ENCODE measurements around the gene PFKM.

PFKM gene

DNA sequence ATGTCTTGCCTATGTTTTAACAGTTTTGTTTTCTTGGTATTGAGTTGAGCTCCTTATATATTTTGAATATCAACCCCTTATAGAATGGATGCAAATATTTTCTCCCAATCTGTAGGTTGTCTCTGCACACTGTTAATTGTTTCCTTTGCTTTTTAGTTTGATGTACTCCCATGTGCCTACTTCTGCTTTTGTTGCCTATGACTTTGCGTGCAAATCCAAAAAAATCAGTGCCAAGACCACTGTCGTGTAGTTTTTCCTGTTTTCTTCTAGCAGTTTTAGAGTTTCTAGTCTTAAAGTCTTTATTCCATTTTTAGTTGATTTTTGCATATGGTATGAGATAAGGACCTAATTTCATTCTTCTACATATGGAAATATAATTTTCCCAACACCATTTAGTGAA, 42.1 kb upstream of the PFKM start:
- no peak for DNase-seq (ENCODE audit: low read depth)
- TF ChIP-seq, protein P1, sequence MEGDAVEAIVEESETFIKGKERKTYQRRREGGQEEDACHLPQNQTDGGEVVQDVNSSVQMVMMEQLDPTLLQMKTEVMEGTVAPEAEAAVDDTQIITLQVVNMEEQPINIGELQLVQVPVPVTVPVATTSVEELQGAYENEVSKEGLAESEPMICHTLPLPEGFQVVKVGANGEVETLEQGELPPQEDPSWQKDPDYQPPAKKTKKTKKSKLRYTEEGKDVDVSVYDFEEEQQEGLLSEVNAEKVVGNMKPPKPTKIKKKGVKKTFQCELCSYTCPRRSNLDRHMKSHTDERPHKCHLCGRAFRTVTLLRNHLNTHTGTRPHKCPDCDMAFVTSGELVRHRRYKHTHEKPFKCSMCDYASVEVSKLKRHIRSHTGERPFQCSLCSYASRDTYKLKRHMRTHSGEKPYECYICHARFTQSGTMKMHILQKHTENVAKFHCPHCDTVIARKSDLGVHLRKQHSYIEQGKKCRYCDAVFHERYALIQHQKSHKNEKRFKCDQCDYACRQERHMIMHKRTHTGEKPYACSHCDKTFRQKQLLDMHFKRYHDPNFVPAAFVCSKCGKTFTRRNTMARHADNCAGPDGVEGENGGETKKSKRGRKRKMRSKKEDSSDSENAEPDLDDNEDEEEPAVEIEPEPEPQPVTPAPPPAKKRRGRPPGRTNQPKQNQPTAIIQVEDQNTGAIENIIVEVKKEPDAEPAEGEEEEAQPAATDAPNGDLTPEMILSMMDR (conservative IDR thresholded peaks at IDR 0.05; ENCODE audit: low read depth, low read length), result no peak
- H3K4me3 ChIP-seq (ENCODE audit: low read depth, low read length), result no peak overlapping the region

DNA sequence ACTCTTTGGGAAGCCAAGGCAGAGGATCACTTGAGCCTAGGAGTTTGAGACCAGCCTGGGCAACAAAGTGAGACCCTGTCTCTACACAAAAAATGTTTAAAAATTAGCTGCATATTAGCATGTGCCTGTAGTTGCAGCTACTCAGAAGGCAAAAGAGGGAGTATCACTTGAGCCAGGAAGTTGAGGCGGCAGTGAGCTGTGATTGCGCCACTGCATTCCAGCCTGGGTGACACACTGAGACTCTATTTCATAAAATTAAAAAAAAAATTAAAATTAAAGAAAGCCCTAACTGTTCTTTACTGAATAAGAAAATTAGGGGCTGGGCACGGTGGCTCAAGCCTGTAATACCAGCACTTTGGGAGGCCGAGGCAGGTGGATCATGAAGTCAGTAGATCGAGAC, 40.3 kb upstream of the PFKM start:
- H3K4me3 ChIP-seq (ENCODE audit: low read depth, low read length), result no peak overlapping the region
- DNase-seq (ENCODE audit: low read depth), result peak; percentile 74
- TF ChIP-seq, protein P1 (conservative IDR thresholded peaks at IDR 0.05; ENCODE audit: low read depth, low read length), result no peak

DNA sequence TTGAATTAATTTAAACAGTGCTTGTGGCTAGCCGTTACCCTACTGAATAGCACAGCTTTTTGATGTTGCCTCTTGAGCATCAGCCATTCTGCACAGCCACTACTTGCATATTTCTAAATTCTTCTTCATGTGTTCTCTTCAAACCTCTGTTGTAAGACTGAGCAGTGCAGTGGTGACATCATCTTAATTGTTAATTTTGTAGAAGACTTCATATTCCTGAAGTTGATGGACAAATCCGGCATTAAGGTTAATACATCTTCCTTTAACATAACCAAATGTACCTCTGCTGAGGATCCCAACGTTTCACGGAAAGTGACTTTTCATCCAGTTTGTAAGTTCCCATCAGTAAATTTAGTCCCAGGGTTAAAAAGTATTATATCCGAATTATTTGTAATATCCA, 38.9 kb upstream of the PFKM start:
- TF ChIP-seq, protein P1 (conservative IDR thresholded peaks at IDR 0.05; ENCODE audit: low read depth, low read length), result no peak
- no peak overlapping the region for H3K4me3 ChIP-seq (ENCODE audit: low read depth, low read length)
- no peak for DNase-seq (ENCODE audit: low read depth)

DNA sequence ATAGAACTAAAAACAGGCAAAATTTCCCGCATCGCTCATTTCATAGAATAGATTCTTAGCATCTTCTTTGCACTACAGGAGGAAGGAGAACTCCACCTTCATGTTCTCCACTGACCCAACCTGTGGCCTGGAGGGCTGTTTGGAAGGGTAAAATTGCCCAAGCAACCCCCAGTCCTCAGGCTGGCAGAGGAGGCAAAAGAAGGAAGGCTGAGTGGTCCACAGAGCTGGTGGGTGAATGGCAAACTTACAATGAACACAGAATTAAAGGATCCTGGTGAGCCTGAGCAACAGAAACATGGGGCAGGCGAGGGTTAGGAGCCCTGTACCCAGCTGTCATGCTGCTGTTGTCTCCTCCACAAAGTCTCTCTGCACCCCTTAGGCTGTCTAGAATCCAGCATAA, 38.3 kb upstream of the PFKM start:
- no peak overlapping the region for H3K4me3 ChIP-seq (ENCODE audit: low read depth, low read length)
- no peak for DNase-seq (ENCODE audit: low read depth)
- TF ChIP-seq, protein P1 (conservative IDR thresholded peaks at IDR 0.05; ENCODE audit: low read depth, low read length), result no peak

DNA sequence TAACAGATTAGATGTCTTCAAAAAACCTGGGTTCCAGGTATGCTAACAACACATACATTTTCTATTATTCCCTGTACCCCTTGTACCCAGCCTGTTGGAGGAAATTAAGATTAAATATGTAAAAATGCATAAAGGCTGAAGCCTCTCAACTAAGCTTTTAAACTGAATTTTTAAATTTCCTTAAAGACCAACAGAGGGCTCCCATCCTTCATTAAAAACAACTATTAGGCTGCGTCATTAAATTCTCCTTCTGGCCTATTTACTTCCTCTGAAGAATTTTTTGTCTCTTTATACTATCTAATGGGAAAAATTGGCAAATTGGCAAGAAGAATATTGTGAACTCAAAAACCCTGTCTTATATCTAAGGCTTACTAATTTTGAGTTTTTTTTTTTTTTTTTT, 35.1 kb upstream of the PFKM start:
- TF ChIP-seq, protein P1 (conservative IDR thresholded peaks at IDR 0.05; ENCODE audit: low read depth, low read length), result peak; percentile 41
- H3K4me3 ChIP-seq (ENCODE audit: low read depth, low read length), result no peak overlapping the region
- peak; percentile 62 for DNase-seq (ENCODE audit: low read depth)

DNA sequence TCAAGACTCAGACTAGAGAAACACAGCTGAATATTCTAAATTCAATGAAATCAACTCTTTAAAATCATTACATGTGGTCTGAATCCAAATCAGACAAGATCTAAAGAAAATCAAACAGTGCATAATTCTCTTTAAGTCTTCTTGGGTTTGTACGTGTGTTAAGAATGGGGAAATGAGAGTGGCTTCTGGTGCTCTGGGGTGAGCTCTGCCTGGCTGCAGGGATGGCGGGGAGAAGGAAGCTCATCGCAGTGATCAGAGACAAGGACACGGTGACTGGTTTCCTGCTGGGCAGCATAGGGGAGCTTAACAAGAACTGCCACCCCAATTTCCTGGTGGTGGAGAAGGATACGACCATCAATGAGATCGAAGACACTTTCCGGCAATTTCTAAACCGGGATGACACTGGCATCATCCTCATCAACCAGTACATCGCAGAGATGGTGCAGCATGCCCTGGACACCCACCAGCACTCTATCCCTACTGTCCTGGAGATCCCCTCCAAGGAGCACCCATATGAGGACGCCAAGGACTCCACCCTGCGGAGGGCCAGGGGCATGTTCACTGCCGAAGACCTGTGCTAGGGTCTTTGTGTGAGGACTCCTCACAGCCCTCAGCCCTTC, 34.2 kb upstream of the PFKM start:
- H3K4me3 ChIP-seq (ENCODE audit: low read depth, low read length), result no peak overlapping the region
- TF ChIP-seq, protein P1 (conservative IDR thresholded peaks at IDR 0.05; ENCODE audit: low read depth, low read length), result no peak
- no peak for DNase-seq (ENCODE audit: low read depth)

DNA sequence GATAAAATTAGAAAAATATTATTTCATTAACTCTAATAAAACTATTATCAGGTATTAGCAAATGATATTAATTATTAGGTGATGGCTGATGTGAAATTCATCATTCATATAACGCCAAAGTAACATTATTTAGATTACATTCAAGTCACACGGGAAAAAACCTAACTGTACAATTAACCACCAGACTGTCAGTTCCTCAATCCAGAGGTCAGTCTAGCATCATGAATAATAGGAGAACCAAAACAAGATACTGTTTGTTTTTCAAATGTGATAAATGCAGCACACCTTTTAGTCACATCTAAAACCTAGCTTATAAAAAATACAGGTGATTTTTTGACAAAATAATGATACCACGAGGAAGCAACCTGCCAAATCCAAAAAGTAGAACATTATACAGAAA, 32.8 kb upstream of the PFKM start:
- no peak overlapping the region for H3K4me3 ChIP-seq (ENCODE audit: low read depth, low read length)
- no peak for DNase-seq (ENCODE audit: low read depth)
- TF ChIP-seq, protein P1 (conservative IDR thresholded peaks at IDR 0.05; ENCODE audit: low read depth, low read length), result no peak

Measured in choroid plexus epithelial cell (primary cell).